Activated T-cell treated with anti-CD3 and anti-CD28 coated beads, Interleukin-2, amount 50 U/mL, for 4 hours (primary cell): ENCODE results near the gene MT1A. TPM values are rescaled to one million over a fixed set of nuclear protein-coding genes. Genes with fewer than 3 reads are reported as not detected.
"Not testable (repeated sequence)": the region's sequence is repeated elsewhere in the genome, so short reads cannot be mapped to it uniquely, and the experiment has no call there.

Experiments
- ATAC-seq, 2 donors: fragments of 200-7000 bp; cut with Tn5 transposase; one replicate each; pipeline ENCODE4 v1.10.0; 2021
- DNase-seq: peaks from one replicate; pipeline ENCODE4 v3.0.0-alpha.2; 2020
- H3K27me3 Mint-ChIP-seq: one replicate; pipeline ENCODE4 v1.8.0; 2021; ENCODE audit warnings: low read depth, mixed read lengths
- H3K36me3 Mint-ChIP-seq: one replicate; pipeline ENCODE4 v1.8.0; 2022; ENCODE audit warnings: mixed read lengths; ENCODE audit not compliant: insufficient read depth
- H3K4me1 Mint-ChIP-seq: one replicate; pipeline ENCODE4 v1.8.0; 2021; ENCODE audit warnings: low read depth, mixed read lengths
- H3K4me3 Mint-ChIP-seq: one replicate; pipeline ENCODE4 v1.8.0; 2021; ENCODE audit warnings: mild to moderate bottlenecking, moderate library complexity, mixed read lengths
- H3K9me3 Mint-ChIP-seq: one replicate; pipeline ENCODE4 v1.8.0; 2021; ENCODE audit warnings: mixed read lengths
- total RNA-seq, 3 donors: library from RNA; stranded (reverse); gene quantifications; one replicate each; pipeline ENCODE4 v1.2.1, GENCODE V29; 2021

MT1A gene
- total RNA-seq, 3 donors from 2014 or later, result not detected

GRCh38 chr16:56647641-56648431 is 9.4 kb downstream of the MT1A start:
- no peak for ATAC-seq
- peaks cover 14% of the 10 kb centered on the region for H3K4me1 Mint-ChIP-seq
- no peak overlapping the region for H3K4me3 Mint-ChIP-seq
- no peaks in the 10 kb centered on the region for H3K36me3 Mint-ChIP-seq
- DNase-seq, result no peak
- H3K27me3 Mint-ChIP-seq, result peaks cover 15% of the 10 kb centered on the region
- H3K9me3 Mint-ChIP-seq, result no peaks in the 10 kb centered on the region

- DNase-seq (no peak), ATAC-seq (no peak)
- no peaks in the 10 kb centered on the region for H3K9me3 Mint-ChIP-seq
- peaks cover under 1% of the 10 kb centered on the region for H3K4me1 Mint-ChIP-seq
- peaks cover 15% of the 10 kb centered on the region for H3K27me3 Mint-ChIP-seq
- no peak overlapping the region for H3K4me3 Mint-ChIP-seq
- no peaks in the 10 kb centered on the region for H3K36me3 Mint-ChIP-seq
Measured at GRCh38 chr16:56649271-56649670, 10.8 kb downstream of the MT1A start.

GRCh38 chr16:56649820-56650219 is 11.4 kb downstream of the MT1A start:
- H3K36me3 Mint-ChIP-seq, result no peaks in the 10 kb centered on the region
- ATAC-seq, result no peak
- H3K4me3 Mint-ChIP-seq, result no peak overlapping the region
- peaks cover 15% of the 10 kb centered on the region for H3K27me3 Mint-ChIP-seq
- no peaks in the 10 kb centered on the region for H3K4me1 Mint-ChIP-seq
- no peaks in the 10 kb centered on the region for H3K9me3 Mint-ChIP-seq
- no peak for DNase-seq

- no peak within 1 kb of the TSS for H3K4me3 Mint-ChIP-seq
- no peak for ATAC-seq
- H3K4me1 Mint-ChIP-seq, result no peaks in the 10 kb centered on the region
- no peaks in the 10 kb centered on the region for H3K9me3 Mint-ChIP-seq
- H3K27me3 Mint-ChIP-seq, result peaks cover 15% of the 10 kb centered on the region
- DNase-seq, result no peak
- no peaks in the 10 kb centered on the region for H3K36me3 Mint-ChIP-seq
Measured at GRCh38 chr16:56651586-56651985, 13.1 kb downstream of the MT1A start, which contains the start of gene MT1B. Gene MT1B, plus strand, starts transcription at chr16:56651886. Its CDS starts 68 bp downstream, at chr16:56651954.

- no peak for DNase-seq
- H3K9me3 Mint-ChIP-seq, result no peaks in the 10 kb centered on the region
- ATAC-seq, result no peak
- H3K4me3 Mint-ChIP-seq, result no peak overlapping the region
- peaks cover 3% of the 10 kb centered on the region for H3K4me1 Mint-ChIP-seq
- H3K27me3 Mint-ChIP-seq, result peaks cover 12% of the 10 kb centered on the region
- H3K36me3 Mint-ChIP-seq, result no peaks in the 10 kb centered on the region
Measured at GRCh38 chr16:56652600-56652999, 14.1 kb downstream of the MT1A start.

- no peak for DNase-seq
- no peak for ATAC-seq
- Mint-ChIP-seq H3K36me3 (no peaks in the 10 kb centered on the region), H3K9me3 (no peaks in the 10 kb centered on the region), H3K4me1 (peaks cover 7% of the 10 kb centered on the region), H3K27me3 (peaks cover 12% of the 10 kb centered on the region), H3K4me3 (no peak overlapping the region)
Measured at GRCh38 chr16:56653218-56653617, 14.8 kb downstream of the MT1A start.

GRCh38 chr16:56657555-56658326 is 19.3 kb downstream of the MT1A start, which contains the start of gene MT1F:
Gene MT1F, plus strand, starts transcription at chr16:56657959. Its CDS starts 100 bp downstream, at chr16:56658059.
- peak; percentile 93 to 95 for ATAC-seq
- H3K27me3 Mint-ChIP-seq, result no peaks in the 10 kb centered on the region
- peaks cover 25% of the 10 kb centered on the region for H3K4me1 Mint-ChIP-seq
- peak within 1 kb of the TSS; percentile 94 for H3K4me3 Mint-ChIP-seq
- no peaks in the 10 kb centered on the region for H3K36me3 Mint-ChIP-seq
- no peaks in the 10 kb centered on the region for H3K9me3 Mint-ChIP-seq
- DNase-seq, result peak; percentile 55

GRCh38 chr16:56658327-56658875 is 19.9 kb downstream of the MT1A start:
- no peaks in the 10 kb centered on the region for H3K27me3 Mint-ChIP-seq
- peak overlapping the region; percentile 94 for H3K4me3 Mint-ChIP-seq
- DNase-seq (no peak), ATAC-seq (no peak)
- peaks cover 26% of the 10 kb centered on the region for H3K4me1 Mint-ChIP-seq
- H3K9me3 Mint-ChIP-seq, result no peaks in the 10 kb centered on the region
- no peaks in the 10 kb centered on the region for H3K36me3 Mint-ChIP-seq

- H3K27me3 Mint-ChIP-seq, result peaks cover 21% of the 10 kb centered on the region
- ATAC-seq, result peak; percentile 70 to 71
- H3K9me3 Mint-ChIP-seq, result no peaks in the 10 kb centered on the region
- H3K4me1 Mint-ChIP-seq, result peaks cover 26% of the 10 kb centered on the region
- DNase-seq, result no peak
- peak overlapping the region; percentile 85 for H3K4me3 Mint-ChIP-seq
- no peaks in the 10 kb centered on the region for H3K36me3 Mint-ChIP-seq
Measured at GRCh38 chr16:56662357-56663354, 24.2 kb downstream of the MT1A start.

GRCh38 chr16:56664506-56664905 is 26.0 kb downstream of the MT1A start:
- ATAC-seq, result no peak
- Mint-ChIP-seq H3K27me3 (peaks cover 37% of the 10 kb centered on the region), H3K9me3 (no peaks in the 10 kb centered on the region), H3K36me3 (no peaks in the 10 kb centered on the region), H3K4me1 (peaks cover 17% of the 10 kb centered on the region), H3K4me3 (no peak overlapping the region)
- DNase-seq, result no peak

GRCh38 chr16:56665286-56666261 is 27.1 kb downstream of the MT1A start:
- Mint-ChIP-seq H3K27me3 (peaks cover 47% of the 10 kb centered on the region), H3K4me1 (peaks cover 20% of the 10 kb centered on the region)
- H3K36me3 Mint-ChIP-seq, H3K9me3 Mint-ChIP-seq, H3K4me3 Mint-ChIP-seq, DNase-seq, ATAC-seq: not testable (repeated sequence)

- Mint-ChIP-seq H3K9me3 (no peaks in the 10 kb centered on the region), H3K27me3 (peaks cover 61% of the 10 kb centered on the region), H3K4me1 (peaks cover 12% of the 10 kb centered on the region), H3K36me3 (no peaks in the 10 kb centered on the region), H3K4me3 (peak within 1 kb of the TSS; percentile 38)
- DNase-seq (no peak), ATAC-seq (peak; percentile 76 to 81)
Measured at GRCh38 chr16:56667581-56668571, 29.4 kb downstream of the MT1A start, which contains the start of gene MT1G. Gene MT1G, minus strand, starts transcription at chr16:56668065. Its CDS starts 72 bp downstream, at chr16:56667993.
